KMS-11 (cell line): ENCODE results near the gene SAP30.

Experiments used
- H2AFZ ChIP-seq: fragments of 200-600 bp; sonication (generic); 2 replicates; pipeline ENCODE4 v1.6.1; 2016; ENCODE audit warnings: antibody characterized with exemption, mixed run types, low read depth
- H3K27ac ChIP-seq: fragments of 200-600 bp; sonication (generic); 2 replicates; pipeline ENCODE4 v1.6.1; 2016; ENCODE audit warnings: mild to moderate bottlenecking, mixed run types
- H3K27me3 ChIP-seq: fragments of 200-600 bp; sonication (generic); 2 replicates; pipeline ENCODE4 v1.6.1; 2017; ENCODE audit warnings: mild to moderate bottlenecking, low read depth, mixed run types, moderate library complexity; ENCODE audit not compliant: insufficient read depth
- H3K36me3 ChIP-seq: fragments of 200-600 bp; sonication (generic); 2 replicates; pipeline ENCODE4 v1.6.1; 2017; ENCODE audit warnings: mild to moderate bottlenecking, mixed run types; ENCODE audit not compliant: insufficient read depth
- H3K4me1 ChIP-seq: fragments of 200-600 bp; sonication (generic); 2 replicates; pipeline ENCODE4 v1.6.1; 2016; ENCODE audit warnings: mild to moderate bottlenecking, low read depth, mixed run types; ENCODE audit not compliant: poor library complexity, severe bottlenecking
- H3K4me2 ChIP-seq: fragments of 200-600 bp; sonication (generic); 2 replicates; pipeline ENCODE4 v1.7.0; 2016; ENCODE audit warnings: mild to moderate bottlenecking, mixed run types
- H3K4me3 ChIP-seq: fragments of 200-600 bp; sonication (generic); IDR thresholded peaks from 2 replicates; pipeline ENCODE4 v1.6.1; 2017; ENCODE audit warnings: low read depth, low read length, mixed read lengths; ENCODE audit not compliant: insufficient read depth
- H3K79me2 ChIP-seq: fragments of 200-600 bp; sonication (generic); 2 replicates; pipeline ENCODE4 v1.6.1; 2016; ENCODE audit warnings: low read depth, mixed run types; ENCODE audit not compliant: insufficient read depth
- H3K9ac ChIP-seq: fragments of 200-600 bp; sonication (generic); 2 replicates; pipeline ENCODE4 v1.6.1; 2016; ENCODE audit warnings: mild to moderate bottlenecking, mixed run types
- H4K20me1 ChIP-seq: fragments of 200-600 bp; sonication (generic); 2 replicates; pipeline ENCODE4 v1.6.1; 2016; ENCODE audit warnings: mild to moderate bottlenecking, mixed run types; ENCODE audit not compliant: insufficient read depth
- TF ChIP-seq, protein P1 (sequence below): fragments of 200-600 bp; sonication (generic); conservative IDR thresholded peaks from 2 replicates; pipeline ENCODE4 v1.6.1; 2017; ENCODE audit warnings: low read depth, mild to moderate bottlenecking, antibody characterized with exemption, low read length, moderate library complexity, mixed read lengths

SAP30 gene

DNA sequence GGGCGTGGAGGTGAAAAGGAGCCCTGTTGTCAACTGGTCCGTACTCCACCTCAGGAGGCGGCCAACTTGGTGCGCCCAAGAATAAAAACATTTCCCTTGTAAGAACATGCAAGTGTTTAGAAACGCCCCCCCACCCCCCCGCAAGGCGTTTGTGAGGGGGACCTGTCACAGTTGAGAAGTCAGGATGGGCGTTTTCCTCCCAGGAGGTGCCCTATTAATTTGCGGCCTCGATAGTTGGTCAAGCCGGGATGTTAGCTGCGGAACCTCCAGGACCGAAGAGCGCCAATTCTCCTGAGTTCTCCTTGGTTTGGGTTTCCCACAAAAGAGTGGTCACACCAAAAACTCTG lies 651 bp upstream of the SAP30 start:
- H3K4me3 ChIP-seq, result no peak overlapping the region
- peaks cover 29% of the 10 kb centered on the region for H3K4me1 ChIP-seq
- TF ChIP-seq, protein P1, sequence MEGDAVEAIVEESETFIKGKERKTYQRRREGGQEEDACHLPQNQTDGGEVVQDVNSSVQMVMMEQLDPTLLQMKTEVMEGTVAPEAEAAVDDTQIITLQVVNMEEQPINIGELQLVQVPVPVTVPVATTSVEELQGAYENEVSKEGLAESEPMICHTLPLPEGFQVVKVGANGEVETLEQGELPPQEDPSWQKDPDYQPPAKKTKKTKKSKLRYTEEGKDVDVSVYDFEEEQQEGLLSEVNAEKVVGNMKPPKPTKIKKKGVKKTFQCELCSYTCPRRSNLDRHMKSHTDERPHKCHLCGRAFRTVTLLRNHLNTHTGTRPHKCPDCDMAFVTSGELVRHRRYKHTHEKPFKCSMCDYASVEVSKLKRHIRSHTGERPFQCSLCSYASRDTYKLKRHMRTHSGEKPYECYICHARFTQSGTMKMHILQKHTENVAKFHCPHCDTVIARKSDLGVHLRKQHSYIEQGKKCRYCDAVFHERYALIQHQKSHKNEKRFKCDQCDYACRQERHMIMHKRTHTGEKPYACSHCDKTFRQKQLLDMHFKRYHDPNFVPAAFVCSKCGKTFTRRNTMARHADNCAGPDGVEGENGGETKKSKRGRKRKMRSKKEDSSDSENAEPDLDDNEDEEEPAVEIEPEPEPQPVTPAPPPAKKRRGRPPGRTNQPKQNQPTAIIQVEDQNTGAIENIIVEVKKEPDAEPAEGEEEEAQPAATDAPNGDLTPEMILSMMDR, result no peak
- no peaks in the 10 kb centered on the region for H3K27me3 ChIP-seq
- H3K79me2 ChIP-seq, result peaks cover 39% of the 10 kb centered on the region
- H3K36me3 ChIP-seq, result 0 out of 2 replicates have a peak, but pooled peaks cover 5% of the 10 kb centered on the region
- H2AFZ ChIP-seq, result peak overlapping the region; percentile 53
- H4K20me1 ChIP-seq, result peaks cover 4% of the 10 kb centered on the region; the same call in 1 of the 2 replicates
- H3K9ac ChIP-seq, result peak overlapping the region; percentile 72
- H3K4me2 ChIP-seq, result peak overlapping the region; percentile 30; the same call in 1 of the 2 replicates
- H3K27ac ChIP-seq, result peak overlapping the region; percentile 63

DNA sequence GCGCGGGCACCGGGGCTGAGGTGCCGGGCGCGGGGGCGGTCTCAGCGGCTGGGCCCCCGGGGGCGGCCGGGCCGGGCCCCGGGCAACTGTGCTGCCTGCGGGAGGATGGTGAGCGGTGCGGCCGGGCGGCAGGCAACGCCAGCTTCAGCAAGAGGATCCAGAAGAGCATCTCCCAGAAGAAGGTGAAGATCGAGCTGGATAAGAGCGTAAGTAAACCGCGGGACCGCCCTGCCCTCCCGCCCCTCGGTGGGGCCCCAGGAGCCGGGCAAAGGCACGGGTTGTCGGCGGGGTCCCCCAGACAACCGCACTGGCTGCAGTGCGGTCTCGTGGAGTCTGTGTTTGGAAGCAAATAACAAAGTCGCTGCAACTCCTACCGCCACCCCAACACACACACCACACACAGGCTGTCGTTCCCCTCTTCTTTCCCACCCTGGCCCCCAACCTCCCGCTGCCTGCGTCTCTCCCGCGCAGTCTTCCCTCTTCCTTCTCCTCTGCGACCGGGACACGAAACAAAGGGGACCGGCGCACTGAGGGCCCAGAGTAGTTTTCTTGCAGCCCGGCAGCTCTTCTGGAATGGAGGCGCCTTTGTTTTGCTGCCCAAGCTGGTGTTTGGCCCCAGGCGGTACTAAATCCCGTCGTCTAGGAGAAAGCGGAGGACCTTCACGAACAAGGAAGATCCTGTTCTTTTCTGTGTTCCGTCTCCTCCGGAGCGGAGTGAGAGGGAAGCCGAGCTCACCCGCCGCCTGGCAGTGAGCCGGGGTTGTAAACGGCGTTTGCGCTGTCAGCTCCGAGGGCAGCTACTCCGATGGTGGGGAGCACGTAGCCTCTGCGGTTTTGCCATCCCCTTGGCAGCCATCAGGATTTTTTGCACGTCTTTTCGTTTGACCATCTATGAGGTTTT lies 788 bp downstream of the SAP30 start:
- Histone ChIP-seq H3K4me1 (peaks cover 41% of the 10 kb centered on the region), H3K4me3 (no peak overlapping the region), H3K27ac (peak overlapping the region; percentile 76), H3K79me2 (peaks cover 50% of the 10 kb centered on the region), H4K20me1 (peaks cover 4% of the 10 kb centered on the region; the same call in 1 of the 2 replicates), H3K27me3 (no peaks in the 10 kb centered on the region), H3K4me2 (peak overlapping the region; percentile 92), H2AFZ (peak overlapping the region; percentile 63), H3K36me3 (peaks cover 5% of the 10 kb centered on the region; the same call in 1 of the 2 replicates), H3K9ac (peak overlapping the region; percentile 64)
- TF ChIP-seq, protein P1, result no peak

DNA sequence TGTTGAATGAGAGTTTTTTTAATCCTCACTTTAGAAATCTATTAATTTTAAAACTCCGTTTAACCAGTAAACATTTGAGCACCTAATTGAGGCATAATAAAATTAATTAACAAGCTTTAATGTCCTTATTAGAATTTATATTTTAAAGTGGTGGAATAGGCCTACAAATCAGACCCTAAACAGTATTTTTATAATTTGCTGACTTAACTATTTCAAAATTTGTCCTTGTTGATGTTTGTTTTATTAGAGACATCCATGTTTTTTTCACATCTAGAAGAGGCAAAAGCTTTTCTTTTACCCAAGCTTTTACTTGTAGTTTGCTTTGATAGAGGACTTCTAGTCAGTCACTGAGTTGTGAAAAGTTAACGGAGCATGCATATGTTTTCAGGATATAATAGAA lies 3.8 kb downstream of the SAP30 start:
- Histone ChIP-seq H3K27me3 (no peaks in the 10 kb centered on the region), H3K4me3 (no peak overlapping the region), H3K79me2 (peaks cover 50% of the 10 kb centered on the region), H3K9ac (no peak overlapping the region), H3K27ac (no peak overlapping the region), H3K4me1 (peaks cover 27% of the 10 kb centered on the region), H3K36me3 (peaks cover 5% of the 10 kb centered on the region; the same call in 1 of the 2 replicates), H3K4me2 (peak overlapping the region; percentile 92), H4K20me1 (peaks cover 10% of the 10 kb centered on the region; the same call in 1 of the 2 replicates), H2AFZ (no peak overlapping the region)
- TF ChIP-seq, protein P1, result no peak

DNA sequence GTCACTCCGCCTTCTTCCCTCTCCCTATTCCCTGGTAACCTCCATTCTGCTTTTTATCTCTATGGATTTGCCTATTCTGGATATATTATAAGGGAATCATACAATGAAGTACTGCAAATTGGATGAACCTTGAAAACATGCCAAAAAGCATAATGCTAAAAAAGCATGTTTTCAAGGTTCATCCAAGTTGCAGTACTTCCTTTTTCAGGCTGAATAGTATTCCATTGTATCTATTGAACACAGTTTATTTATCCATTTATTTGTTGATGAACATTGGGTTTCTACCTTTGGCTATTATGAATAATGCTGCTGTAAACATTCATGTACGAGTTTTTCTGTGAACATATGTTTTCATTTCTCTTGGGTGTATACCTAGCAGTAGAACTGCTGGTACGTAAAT lies 9.2 kb downstream of the SAP30 start:
- Histone ChIP-seq H3K36me3 (no peaks in the 10 kb centered on the region; the same call in 1 of the 2 replicates), H3K27ac (no peak overlapping the region)

More for the DNA sequence above, 9.2 kb downstream of the SAP30 start:
- H3K27me3 ChIP-seq, result no peaks in the 10 kb centered on the region
- H3K79me2 ChIP-seq, result peaks cover 13% of the 10 kb centered on the region; the same call in 1 of the 2 replicates
- H2AFZ ChIP-seq, result no peak overlapping the region
- H3K4me3 ChIP-seq, result no peak overlapping the region
- H3K4me1 ChIP-seq, result peaks cover 13% of the 10 kb centered on the region
- TF ChIP-seq, protein P1, result no peak
- no peak overlapping the region for H3K4me2 ChIP-seq
- H3K9ac ChIP-seq, result no peak overlapping the region
- H4K20me1 ChIP-seq, result peaks cover 7% of the 10 kb centered on the region; the same call in 1 of the 2 replicates
